ENCODE results near the gene MAP3K5.

DNA sequence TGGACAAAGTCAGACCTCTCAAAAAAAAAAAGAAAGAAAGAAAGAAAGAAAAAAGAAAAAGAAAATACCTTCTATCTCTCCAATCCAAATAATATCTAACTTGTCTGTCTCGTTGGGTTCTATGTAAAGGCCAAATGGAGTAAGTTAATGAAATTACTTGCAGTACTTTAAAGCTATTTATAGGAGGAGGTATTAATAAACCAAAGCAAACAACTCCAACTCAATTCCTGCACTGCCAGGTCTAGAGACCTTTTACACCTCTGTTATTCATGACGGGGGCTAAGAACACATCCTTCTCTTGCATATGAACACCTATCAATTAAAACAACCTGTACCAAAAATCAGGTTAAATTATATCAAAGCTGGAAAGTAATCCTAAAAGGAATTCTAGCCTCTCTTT, 80.6 kb downstream of the MAP3K5 start:
- TF ChIP-seq, protein P1, sequence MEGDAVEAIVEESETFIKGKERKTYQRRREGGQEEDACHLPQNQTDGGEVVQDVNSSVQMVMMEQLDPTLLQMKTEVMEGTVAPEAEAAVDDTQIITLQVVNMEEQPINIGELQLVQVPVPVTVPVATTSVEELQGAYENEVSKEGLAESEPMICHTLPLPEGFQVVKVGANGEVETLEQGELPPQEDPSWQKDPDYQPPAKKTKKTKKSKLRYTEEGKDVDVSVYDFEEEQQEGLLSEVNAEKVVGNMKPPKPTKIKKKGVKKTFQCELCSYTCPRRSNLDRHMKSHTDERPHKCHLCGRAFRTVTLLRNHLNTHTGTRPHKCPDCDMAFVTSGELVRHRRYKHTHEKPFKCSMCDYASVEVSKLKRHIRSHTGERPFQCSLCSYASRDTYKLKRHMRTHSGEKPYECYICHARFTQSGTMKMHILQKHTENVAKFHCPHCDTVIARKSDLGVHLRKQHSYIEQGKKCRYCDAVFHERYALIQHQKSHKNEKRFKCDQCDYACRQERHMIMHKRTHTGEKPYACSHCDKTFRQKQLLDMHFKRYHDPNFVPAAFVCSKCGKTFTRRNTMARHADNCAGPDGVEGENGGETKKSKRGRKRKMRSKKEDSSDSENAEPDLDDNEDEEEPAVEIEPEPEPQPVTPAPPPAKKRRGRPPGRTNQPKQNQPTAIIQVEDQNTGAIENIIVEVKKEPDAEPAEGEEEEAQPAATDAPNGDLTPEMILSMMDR (IDR thresholded peaks at IDR 0.05): no peak
- TF ChIP-seq POLR2AphosphoS5 (IDR thresholded peaks at IDR 0.05; ENCODE audit: low read depth, low read length): no peak
- no peak for TF ChIP-seq TCF7L2 (IDR thresholded peaks at IDR 0.05; ENCODE audit: low read depth, low read length)
- TF ChIP-seq, protein P2, sequence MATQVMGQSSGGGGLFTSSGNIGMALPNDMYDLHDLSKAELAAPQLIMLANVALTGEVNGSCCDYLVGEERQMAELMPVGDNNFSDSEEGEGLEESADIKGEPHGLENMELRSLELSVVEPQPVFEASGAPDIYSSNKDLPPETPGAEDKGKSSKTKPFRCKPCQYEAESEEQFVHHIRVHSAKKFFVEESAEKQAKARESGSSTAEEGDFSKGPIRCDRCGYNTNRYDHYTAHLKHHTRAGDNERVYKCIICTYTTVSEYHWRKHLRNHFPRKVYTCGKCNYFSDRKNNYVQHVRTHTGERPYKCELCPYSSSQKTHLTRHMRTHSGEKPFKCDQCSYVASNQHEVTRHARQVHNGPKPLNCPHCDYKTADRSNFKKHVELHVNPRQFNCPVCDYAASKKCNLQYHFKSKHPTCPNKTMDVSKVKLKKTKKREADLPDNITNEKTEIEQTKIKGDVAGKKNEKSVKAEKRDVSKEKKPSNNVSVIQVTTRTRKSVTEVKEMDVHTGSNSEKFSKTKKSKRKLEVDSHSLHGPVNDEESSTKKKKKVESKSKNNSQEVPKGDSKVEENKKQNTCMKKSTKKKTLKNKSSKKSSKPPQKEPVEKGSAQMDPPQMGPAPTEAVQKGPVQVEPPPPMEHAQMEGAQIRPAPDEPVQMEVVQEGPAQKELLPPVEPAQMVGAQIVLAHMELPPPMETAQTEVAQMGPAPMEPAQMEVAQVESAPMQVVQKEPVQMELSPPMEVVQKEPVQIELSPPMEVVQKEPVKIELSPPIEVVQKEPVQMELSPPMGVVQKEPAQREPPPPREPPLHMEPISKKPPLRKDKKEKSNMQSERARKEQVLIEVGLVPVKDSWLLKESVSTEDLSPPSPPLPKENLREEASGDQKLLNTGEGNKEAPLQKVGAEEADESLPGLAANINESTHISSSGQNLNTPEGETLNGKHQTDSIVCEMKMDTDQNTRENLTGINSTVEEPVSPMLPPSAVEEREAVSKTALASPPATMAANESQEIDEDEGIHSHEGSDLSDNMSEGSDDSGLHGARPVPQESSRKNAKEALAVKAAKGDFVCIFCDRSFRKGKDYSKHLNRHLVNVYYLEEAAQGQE (IDR thresholded peaks at IDR 0.05; ENCODE audit: insufficient read depth in 1 of 2, low read depth in 2 of 2, low read length in 1 of 2): no peak
- TF ChIP-seq SIN3A (IDR thresholded peaks at IDR 0.05; ENCODE audit: borderline replicate concordance, insufficient read depth, low read depth, low read length): no peak

All from Panc1 (cell line).